ENCODE measurements around the gene CELF1. TPM values are rescaled to one million over a fixed set of nuclear protein-coding genes. Genes with fewer than 3 reads are reported as not detected.

CELF1 gene
- total RNA-seq, 2 experiments from 2014 or later = 104 to 111 TPM

- POLR2A ChIA-PET = interaction anchor here (0.8 to 1.0 kb wide), 2 partner anchors 58 to 71 kb away, joined by 3 read pairs; partner anchors contain the start of gene PTPMT1
- CTCF ChIA-PET = interaction anchor here (1.0 to 1.5 kb wide), 4 partner anchors 10 to 133 kb away, joined by 3 to 7 read pairs (median 4); no protein-coding TSS in a partner anchor
- DNase-seq (no peak), ATAC-seq (peak; percentile 53)
- H3K9me3 Mint-ChIP-seq (ENCODE audit: insufficient read depth) = no peaks in the 10 kb centered on the region
- H3K27me3 Mint-ChIP-seq (ENCODE audit: low read depth) = no peaks in the 10 kb centered on the region
- H3K4me3 Mint-ChIP-seq = peak overlapping the region; percentile 3
- peak overlapping the region; percentile 51 for H3K27ac Mint-ChIP-seq
- H3K36me3 Mint-ChIP-seq (ENCODE audit: low read depth) = peaks cover 23% of the 10 kb centered on the region
- H3K4me1 Mint-ChIP-seq (ENCODE audit: low read depth) = peaks cover 54% of the 10 kb centered on the region
Observed at GRCh38 chr11:47506795-47507562, 46.0 kb downstream of the CELF1 start.

DNA sequence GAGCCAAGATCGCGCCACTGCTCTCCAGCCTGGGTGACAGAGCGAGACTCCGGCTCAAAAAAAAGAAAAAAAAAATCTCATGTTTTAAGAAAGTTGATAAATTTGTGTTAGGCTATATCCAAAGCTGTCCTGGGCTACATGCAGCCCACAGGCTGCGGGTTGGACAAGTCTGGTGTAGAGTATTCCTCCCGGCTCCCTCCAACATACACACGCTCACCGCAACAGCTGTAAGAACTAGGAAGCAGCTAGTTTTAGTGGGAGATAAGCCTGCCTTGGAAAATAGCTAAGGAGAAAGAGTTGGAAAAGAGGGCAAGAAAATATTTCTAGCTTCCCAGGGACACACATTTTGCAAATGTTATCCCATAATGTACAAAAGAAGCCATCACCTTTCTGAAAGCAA lies 46.6 kb downstream of the CELF1 start:
- no peaks in the 10 kb centered on the region for H3K9me3 Mint-ChIP-seq (ENCODE audit: insufficient read depth)
- no peaks in the 10 kb centered on the region for H3K27me3 Mint-ChIP-seq (ENCODE audit: low read depth)
- POLR2A ChIA-PET = interaction anchor here (0.8 to 1.0 kb wide), 2 partner anchors 59 to 72 kb away, joined by 3 read pairs; partner anchors contain the start of gene PTPMT1
- no peak overlapping the region for H3K4me3 Mint-ChIP-seq
- no peak for ATAC-seq
- CTCF ChIA-PET = interaction anchor here (1.4 to 1.5 kb wide), 3 partner anchors 11 to 132 kb away, joined by 3 to 7 read pairs (median 5); no protein-coding TSS in a partner anchor
- no peak for DNase-seq
- H3K4me1 Mint-ChIP-seq (ENCODE audit: low read depth) = peaks cover 51% of the 10 kb centered on the region
- H3K36me3 Mint-ChIP-seq (ENCODE audit: low read depth) = peaks cover 24% of the 10 kb centered on the region
- no peak overlapping the region for H3K27ac Mint-ChIP-seq

DNA sequence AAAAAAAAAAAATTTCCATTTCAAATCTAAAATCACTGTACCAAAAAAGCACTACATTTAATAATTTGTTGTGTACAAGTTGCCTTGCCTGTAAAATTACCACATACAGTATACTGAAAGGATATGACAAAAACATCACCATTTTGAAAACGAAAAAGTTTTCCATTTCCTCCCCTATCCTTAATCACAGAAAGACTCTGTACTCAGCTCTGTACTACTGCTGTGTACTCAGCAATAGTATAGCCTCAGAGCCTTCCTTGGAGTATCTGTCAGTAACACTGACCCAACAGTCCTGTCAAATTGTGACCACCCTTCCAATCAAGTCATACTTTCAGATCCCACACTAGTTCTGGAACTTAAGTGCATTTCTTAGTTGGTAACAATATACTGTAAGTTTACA lies 48.0 kb downstream of the CELF1 start:
- H3K9me3 Mint-ChIP-seq (ENCODE audit: insufficient read depth) = no peaks in the 10 kb centered on the region
- no peak for ATAC-seq

GRCh38 chr11:47503227-47503626 lies 49.7 kb downstream of the CELF1 start:
- peaks cover 33% of the 10 kb centered on the region for H3K4me1 Mint-ChIP-seq (ENCODE audit: low read depth)
- H3K9me3 Mint-ChIP-seq (ENCODE audit: insufficient read depth) = no peaks in the 10 kb centered on the region
- H3K27ac Mint-ChIP-seq = no peak overlapping the region
- H3K36me3 Mint-ChIP-seq (ENCODE audit: low read depth) = peaks cover 31% of the 10 kb centered on the region
- ChIA-PET CTCF (interaction anchor here (1.2 kb wide), 1 partner anchor 21 kb away, joined by 3 read pairs; no protein-coding TSS in a partner anchor), POLR2A (no interaction called here)
- DNase-seq (no peak), ATAC-seq (no peak)
- no peaks in the 10 kb centered on the region for H3K27me3 Mint-ChIP-seq (ENCODE audit: low read depth)
- H3K4me3 Mint-ChIP-seq = no peak overlapping the region

More for the DNA sequence above, 48.0 kb downstream of the CELF1 start:
- no peaks in the 10 kb centered on the region for H3K27me3 Mint-ChIP-seq (ENCODE audit: low read depth)
- no peak for DNase-seq
- peaks cover 42% of the 10 kb centered on the region for H3K4me1 Mint-ChIP-seq (ENCODE audit: low read depth)
- ChIA-PET POLR2A (no interaction called here), CTCF (no interaction called here)
- no peak overlapping the region for H3K27ac Mint-ChIP-seq
- no peak overlapping the region for H3K4me3 Mint-ChIP-seq
- peaks cover 26% of the 10 kb centered on the region for H3K36me3 Mint-ChIP-seq (ENCODE audit: low read depth)

GRCh38 chr11:47502767-47503166 lies 50.2 kb downstream of the CELF1 start:
- H3K4me3 Mint-ChIP-seq = no peak overlapping the region
- H3K27ac Mint-ChIP-seq = no peak overlapping the region
- CTCF ChIA-PET = interaction anchor here (1.2 kb wide), 1 partner anchor 22 kb away, joined by 3 read pairs; no protein-coding TSS in a partner anchor
- DNase-seq = no peak
- H3K9me3 Mint-ChIP-seq (ENCODE audit: insufficient read depth) = no peaks in the 10 kb centered on the region
- POLR2A ChIA-PET = no interaction called here
- peaks cover 34% of the 10 kb centered on the region for H3K36me3 Mint-ChIP-seq (ENCODE audit: low read depth)
- no peaks in the 10 kb centered on the region for H3K27me3 Mint-ChIP-seq (ENCODE audit: low read depth)
- peaks cover 28% of the 10 kb centered on the region for H3K4me1 Mint-ChIP-seq (ENCODE audit: low read depth)
- no peak for ATAC-seq

GRCh38 chr11:47501101-47501500 lies 51.8 kb downstream of the CELF1 start:
- H3K36me3 Mint-ChIP-seq (ENCODE audit: low read depth) = peaks cover 34% of the 10 kb centered on the region
- H3K9me3 Mint-ChIP-seq (ENCODE audit: insufficient read depth) = no peaks in the 10 kb centered on the region
- no peaks in the 10 kb centered on the region for H3K27me3 Mint-ChIP-seq (ENCODE audit: low read depth)
- H3K4me1 Mint-ChIP-seq (ENCODE audit: low read depth) = peaks cover 13% of the 10 kb centered on the region
- POLR2A ChIA-PET = interaction anchor here (0.7 kb wide), 1 partner anchor 10 kb away, joined by 3 read pairs; no protein-coding TSS in a partner anchor
- no peak overlapping the region for H3K27ac Mint-ChIP-seq
- ATAC-seq = no peak
- no peak for DNase-seq
- H3K4me3 Mint-ChIP-seq = no peak overlapping the region
- CTCF ChIA-PET = interaction anchor here (1.7 kb wide), 1 partner anchor 10 kb away, joined by 5 read pairs; no protein-coding TSS in a partner anchor

- CTCF ChIA-PET = interaction anchor here (0.6 to 1.7 kb wide), 2 partner anchors 9 to 20 kb away, joined by 3 to 5 read pairs; no protein-coding TSS in a partner anchor
Observed at GRCh38 chr11:47500121-47500520, 52.8 kb downstream of the CELF1 start.

GRCh38 chr11:47499614-47500013 lies 53.3 kb downstream of the CELF1 start:
- DNase-seq (no peak), ATAC-seq (no peak)
- no peak overlapping the region for H3K4me3 Mint-ChIP-seq
- POLR2A ChIA-PET = no interaction called here
- H3K27me3 Mint-ChIP-seq (ENCODE audit: low read depth) = no peaks in the 10 kb centered on the region
- peaks cover 30% of the 10 kb centered on the region for H3K36me3 Mint-ChIP-seq (ENCODE audit: low read depth)
- H3K4me1 Mint-ChIP-seq (ENCODE audit: low read depth) = peaks cover 8% of the 10 kb centered on the region
- H3K27ac Mint-ChIP-seq = no peak overlapping the region
- no peaks in the 10 kb centered on the region for H3K9me3 Mint-ChIP-seq (ENCODE audit: insufficient read depth)
- CTCF ChIA-PET = interaction anchor here (0.6 kb wide), 1 partner anchor 21 kb away, joined by 3 read pairs; no protein-coding TSS in a partner anchor

More at GRCh38 chr11:47500121-47500520, 52.8 kb downstream of the CELF1 start:
- Mint-ChIP-seq H3K4me3 (no peak overlapping the region), H3K36me3 (ENCODE audit: low read depth) (peaks cover 34% of the 10 kb centered on the region), H3K27me3 (ENCODE audit: low read depth) (no peaks in the 10 kb centered on the region), H3K4me1 (ENCODE audit: low read depth) (peaks cover 12% of the 10 kb centered on the region), H3K27ac (no peak overlapping the region), H3K9me3 (ENCODE audit: insufficient read depth) (no peaks in the 10 kb centered on the region)
- no peak for DNase-seq
- POLR2A ChIA-PET = no interaction called here
- ATAC-seq = no peak

DNA sequence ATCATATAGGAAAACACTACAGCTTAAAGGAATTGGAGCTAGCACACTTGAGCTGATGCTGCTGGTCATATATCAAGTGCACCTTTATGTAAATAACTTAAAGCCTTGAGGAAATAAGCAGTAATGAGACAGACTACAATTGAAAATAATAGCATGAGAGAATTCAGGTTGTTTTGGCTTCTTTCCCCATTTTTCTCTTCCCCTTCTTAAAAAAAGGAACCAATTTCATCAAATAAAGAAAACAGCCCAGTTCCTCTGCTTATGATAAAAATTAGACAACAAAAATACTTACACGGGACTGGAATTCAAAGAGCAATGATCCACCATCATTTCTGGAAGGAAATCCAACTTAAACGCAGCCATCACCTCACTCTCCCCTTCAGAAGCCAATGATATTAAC lies 53.8 kb downstream of the CELF1 start:
- ChIA-PET POLR2A (no interaction called here), CTCF (interaction anchor here (1.1 to 1.3 kb wide), 3 partner anchors 14 to 346 kb away, joined by 3 to 4 read pairs (median 4); no protein-coding TSS in a partner anchor)
- Mint-ChIP-seq H3K4me3 (no peak overlapping the region), H3K4me1 (ENCODE audit: low read depth) (peaks cover 8% of the 10 kb centered on the region), H3K27ac (no peak overlapping the region), H3K27me3 (ENCODE audit: low read depth) (no peaks in the 10 kb centered on the region), H3K36me3 (ENCODE audit: low read depth) (peaks cover 34% of the 10 kb centered on the region), H3K9me3 (ENCODE audit: insufficient read depth) (no peaks in the 10 kb centered on the region)
- ATAC-seq (no peak), DNase-seq (no peak)

GRCh38 chr11:47498584-47499152 lies 54.3 kb downstream of the CELF1 start:
- Mint-ChIP-seq H3K27me3 (ENCODE audit: low read depth) (no peaks in the 10 kb centered on the region), H3K36me3 (ENCODE audit: low read depth) (peaks cover 35% of the 10 kb centered on the region), H3K4me1 (ENCODE audit: low read depth) (peaks cover 8% of the 10 kb centered on the region), H3K4me3 (no peak overlapping the region), H3K27ac (no peak overlapping the region), H3K9me3 (ENCODE audit: insufficient read depth) (no peaks in the 10 kb centered on the region)
- ATAC-seq (no peak), DNase-seq (no peak)
- ChIA-PET CTCF (interaction anchor here (1.1 to 1.3 kb wide), 4 partner anchors 9 to 346 kb away, joined by 3 to 4 read pairs (median 4); no protein-coding TSS in a partner anchor), POLR2A (no interaction called here)

GRCh38 chr11:47498149-47498548 lies 54.8 kb downstream of the CELF1 start:
- H3K27ac Mint-ChIP-seq = no peak overlapping the region

More at GRCh38 chr11:47498149-47498548, 54.8 kb downstream of the CELF1 start:
- H3K4me3 Mint-ChIP-seq = no peak overlapping the region
- no peaks in the 10 kb centered on the region for H3K9me3 Mint-ChIP-seq (ENCODE audit: insufficient read depth)
- DNase-seq (no peak), ATAC-seq (no peak)
- no peaks in the 10 kb centered on the region for H3K27me3 Mint-ChIP-seq (ENCODE audit: low read depth)
- CTCF ChIA-PET = interaction anchor here (1.1 to 1.3 kb wide), 4 partner anchors 9 to 345 kb away, joined by 3 to 4 read pairs (median 4); no protein-coding TSS in a partner anchor
- peaks cover 35% of the 10 kb centered on the region for H3K36me3 Mint-ChIP-seq (ENCODE audit: low read depth)
- peaks cover 8% of the 10 kb centered on the region for H3K4me1 Mint-ChIP-seq (ENCODE audit: low read depth)
- POLR2A ChIA-PET = no interaction called here
